ENCODE data around the gene SCAMP4.

Gene SCAMP4

GRCh38 chr19:1942078-1942933, 37.1 kb downstream of the SCAMP4 start:
- peak; percentile 67 for DNase-seq

- no peak for DNase-seq
Observed at GRCh38 chr19:1942934-1943555, 37.8 kb downstream of the SCAMP4 start.

GRCh38 chr19:1943661-1944087, 38.5 kb downstream of the SCAMP4 start:
- no peak for DNase-seq

- no peak for DNase-seq
Observed at GRCh38 chr19:1944088-1944915, 39.1 kb downstream of the SCAMP4 start.

GRCh38 chr19:1944916-1945561, 39.8 kb downstream of the SCAMP4 start:
- DNase-seq, result no peak

GRCh38 chr19:1945899-1946298, 40.7 kb downstream of the SCAMP4 start:
- DNase-seq, result peak; percentile 11

GRCh38 chr19:1947651-1948209, 42.5 kb downstream of the SCAMP4 start:
- DNase-seq, result no peak

GRCh38 chr19:1949304-1950101, 44.3 kb downstream of the SCAMP4 start:
- DNase-seq, result no peak

- no peak for DNase-seq
Observed at GRCh38 chr19:1950640-1951039, 45.4 kb downstream of the SCAMP4 start.

- no peak for DNase-seq
Observed at GRCh38 chr19:1952635-1953034, 47.4 kb downstream of the SCAMP4 start.

GRCh38 chr19:1953037-1953436, 47.8 kb downstream of the SCAMP4 start:
- no peak for DNase-seq

- DNase-seq, result no peak
Observed at GRCh38 chr19:1953441-1954094, 48.4 kb downstream of the SCAMP4 start.

- DNase-seq, result no peak
Observed at GRCh38 chr19:1954532-1954933, 49.3 kb downstream of the SCAMP4 start.

- no peak for DNase-seq
Observed at GRCh38 chr19:1955171-1956121, 50.2 kb downstream of the SCAMP4 start.

GRCh38 chr19:1956122-1956494, 50.9 kb downstream of the SCAMP4 start:
- DNase-seq, result no peak

- no peak for DNase-seq
Observed at GRCh38 chr19:1956868-1957492, 51.8 kb downstream of the SCAMP4 start.

GRCh38 chr19:1957562-1958248, 52.5 kb downstream of the SCAMP4 start:
- DNase-seq, result no peak

- no peak for DNase-seq
Observed at GRCh38 chr19:1959928-1960589, 54.9 kb downstream of the SCAMP4 start.

Data from GDM1 (cell line).